Ovary (tissue), 9 donors: ENCODE data around the gene CEP55. TPM values are rescaled to one million over a fixed set of nuclear protein-coding genes. Genes with fewer than 3 reads are reported as not detected.

Source experiments
- DNase-seq, 5 donors: peaks; one replicate each; pipeline ENCODE4 v3.0.0-alpha.2; 2019 to 2020
- H3K27ac ChIP-seq, 2 donors: fragments of 200-600 bp; one replicate each; pipeline versions ENCODE4 v1.5.1 to v1.8.0; 2019 to 2022
- H3K27me3 ChIP-seq: fragments of 200-600 bp; one replicate; pipeline ENCODE4 v1.8.0; 2022
- H3K36me3 ChIP-seq: fragments of 200-600 bp; sonication (generic); one replicate; pipeline ENCODE4 v1.5.1; 2019
- H3K4me1 ChIP-seq: one replicate; pipeline ENCODE4 v1.8.1; 2013; ENCODE audit warnings: mild to moderate bottlenecking, moderate library complexity; ENCODE audit not compliant: insufficient read depth
- H3K4me3 ChIP-seq: fragments of 200-600 bp; sonication (generic); one replicate; pipeline ENCODE4 v1.5.1; 2017
- H3K9me3 ChIP-seq, 2 donors: fragments of 200-600 bp in 1 of 2; sonication (generic) in 1 of 2; one replicate each; pipeline versions ENCODE4 v1.5.1 to v1.8.1; 2013 to 2019; ENCODE audit warnings: mild to moderate bottlenecking in 1 of 2, moderate library complexity in 1 of 2
- EP300 ChIP-seq: sonication (generic); formaldehyde crosslinking; IDR thresholded peaks from one replicate; pipeline ENCODE4 v1.6.1; 2017; ENCODE audit warnings: antibody characterized with exemption
- POLR2A ChIP-seq: fragments of 450-650 bp; IDR thresholded peaks from one replicate; pipeline ENCODE4 v1.6.1; 2017; ENCODE audit warnings: antibody characterized with exemption, mild to moderate bottlenecking, moderate library complexity
- WGBS, 3 donors: extraction: QIAGEN DNeasy Blood & Tissue Kit in 1 of 3; methylation state at CpG; one replicate each; pipeline versions ENCODE4 v1.1.5 to v1.1.7; 2013 to 2017; 5-methylcytosine and 5-hydroxymethylcytosine counted together
- intact Hi-C, 4 donors: fragments of 100-400 bp; cut with DNase I; formaldehyde crosslinking; loops; one replicate each; pipeline versions ENCODE4 v1.11.0 to v1.15.1; 2022 to 2023
- polyA plus RNA-seq, 2 donors: library from polyadenylated mRNA; stranded (reverse); fragments of 200-250 nt in 1 of 2; fragments of 350-450 nt in 1 of 2; fragmentation: Illumina TruSeq in 1 of 2; extraction: RNeasy Lipid Tissue Mini Kit (QIAGEN cat#74804) in 1 of 2; gene quantifications; one replicate each; pipeline ENCODE4 v1.2.3, GENCODE V29; 2013 to 2014
- total RNA-seq, 7 donors: library from RNA; depleted of rRNA in 2 of 7; stranded (reverse); fragments of >200 nt in 2 of 7; fragmentation: NEBNext Ultra II Directional in 3 of 7; extraction: Animal tissue kit (Norgen Biotek cat#: 25700) in 3 of 7; gene quantifications; one replicate each; pipeline versions ENCODE4 v1.1.0 to v1.2.4, GENCODE V29; 2016 to 2023
- TF ChIP-seq, protein P1 (sequence below), 3 donors: fragments of 450-650 bp in 2 of 3; fragments of 200-600 bp in 1 of 3; IDR thresholded peaks; one replicate each; pipeline versions ENCODE4 v1.5.1 to v1.8.0; 2016 to 2022; ENCODE audit warnings: antibody characterized with exemption in 3 of 3, mild to moderate bottlenecking in 1 of 3
- donor health status: DM: no; HTN: no; CAD: no; lungs with moderate emphysema.
- donor health status: DM: no; HTN: no; CAD: no.
- donor health status: Bipolar disorder and iron deficiency.
- donor health status: DM: yes; HTN: yes; CAD: no.
- donor health status: DM: no; HTN: no; CAD: no.
- donor health status: DM: yes; HTN: yes; CAD: no.

Gene CEP55
- total and polyA plus RNA-seq, 9 donors: 0.12 to 2.0 (median 0.33) TPM; not detected in 2

DNA sequence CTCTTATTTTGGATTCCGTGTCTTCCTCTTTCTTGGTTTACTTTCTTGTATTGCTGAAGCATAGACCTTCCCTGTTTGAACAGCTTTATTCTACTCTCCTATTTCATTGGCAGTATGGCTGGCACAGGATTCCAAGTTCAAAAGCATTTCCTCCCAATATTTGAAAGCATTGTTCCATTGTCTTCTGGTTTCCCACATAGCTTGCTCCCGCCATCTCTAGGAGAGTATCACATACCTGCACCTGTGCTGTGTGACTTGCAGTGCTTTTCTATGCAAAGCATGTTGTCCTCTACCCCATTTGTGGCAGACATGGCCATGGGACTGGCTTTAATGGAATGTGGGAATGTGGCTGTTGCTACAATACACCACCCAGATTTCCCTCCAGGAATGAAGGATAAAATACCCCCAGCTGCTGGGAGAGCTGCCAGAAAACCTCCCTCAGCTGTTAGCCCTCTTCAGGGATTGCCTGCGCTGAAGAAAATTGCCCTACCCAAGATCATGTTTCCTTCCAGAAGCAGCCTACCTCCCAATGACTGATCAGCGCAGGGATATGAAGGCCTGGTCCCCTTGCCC, 7.4 kb upstream of the CEP55 start:
- Histone ChIP-seq H3K4me3 (no peak overlapping the region), H3K4me1 (no peaks in the 10 kb centered on the region), H3K36me3 (no peaks in the 10 kb centered on the region), H3K27me3 (no peaks in the 10 kb centered on the region), H3K9me3 (no peaks in the 10 kb centered on the region), H3K27ac (no peak overlapping the region)
- WGBS, 3 donors: 78 to 89% (median 87%) methylated on average over 4 of the region's 4 CpGs
- TF ChIP-seq, protein P1, sequence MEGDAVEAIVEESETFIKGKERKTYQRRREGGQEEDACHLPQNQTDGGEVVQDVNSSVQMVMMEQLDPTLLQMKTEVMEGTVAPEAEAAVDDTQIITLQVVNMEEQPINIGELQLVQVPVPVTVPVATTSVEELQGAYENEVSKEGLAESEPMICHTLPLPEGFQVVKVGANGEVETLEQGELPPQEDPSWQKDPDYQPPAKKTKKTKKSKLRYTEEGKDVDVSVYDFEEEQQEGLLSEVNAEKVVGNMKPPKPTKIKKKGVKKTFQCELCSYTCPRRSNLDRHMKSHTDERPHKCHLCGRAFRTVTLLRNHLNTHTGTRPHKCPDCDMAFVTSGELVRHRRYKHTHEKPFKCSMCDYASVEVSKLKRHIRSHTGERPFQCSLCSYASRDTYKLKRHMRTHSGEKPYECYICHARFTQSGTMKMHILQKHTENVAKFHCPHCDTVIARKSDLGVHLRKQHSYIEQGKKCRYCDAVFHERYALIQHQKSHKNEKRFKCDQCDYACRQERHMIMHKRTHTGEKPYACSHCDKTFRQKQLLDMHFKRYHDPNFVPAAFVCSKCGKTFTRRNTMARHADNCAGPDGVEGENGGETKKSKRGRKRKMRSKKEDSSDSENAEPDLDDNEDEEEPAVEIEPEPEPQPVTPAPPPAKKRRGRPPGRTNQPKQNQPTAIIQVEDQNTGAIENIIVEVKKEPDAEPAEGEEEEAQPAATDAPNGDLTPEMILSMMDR (IDR thresholded peaks at IDR 0.05): no peak
- TF ChIP-seq POLR2A (no peak), EP300 (no peak)
- DNase-seq: no peak
- intact Hi-C loops: loop anchor here in 2 of 4 donors (5.0 to 10.0 kb wide), 2 partner anchors 54 to 122 kb away; no protein-coding TSS in a partner anchor

DNA sequence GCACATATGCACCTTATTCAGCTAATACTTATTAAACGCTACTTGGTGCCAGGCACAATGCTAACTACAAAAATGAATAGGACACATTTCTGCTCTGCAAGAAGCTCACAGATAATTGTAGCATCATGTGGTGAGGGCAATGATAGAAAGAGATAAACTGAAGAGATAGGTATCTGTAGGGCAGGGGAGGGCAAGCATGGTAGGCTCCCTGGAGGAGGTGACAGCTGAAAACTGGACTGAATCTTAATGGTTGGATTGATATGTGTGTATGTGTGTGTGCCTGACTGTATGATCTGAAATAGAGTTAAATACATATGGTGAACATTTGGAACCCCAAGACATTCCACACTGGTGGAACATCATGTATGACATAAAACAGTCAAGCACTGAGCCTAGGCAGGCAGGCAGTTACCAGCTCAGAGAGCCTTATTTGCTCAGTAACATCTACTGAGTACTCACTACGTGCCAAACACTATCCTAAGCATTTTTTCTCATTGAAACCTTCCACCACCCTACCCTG, 4.8 kb upstream of the CEP55 start:
- no peak for DNase-seq
- Histone ChIP-seq H3K4me3 (no peak overlapping the region), H3K9me3 (no peaks in the 10 kb centered on the region), H3K27ac (no peak overlapping the region), H3K27me3 (no peaks in the 10 kb centered on the region), H3K4me1 (peaks cover under 1% of the 10 kb centered on the region), H3K36me3 (no peaks in the 10 kb centered on the region)
- intact Hi-C loops: no loop called here
- 68 to 73% (median 73%) methylated on average over 2 of the region's 2 CpGs for WGBS, 3 donors
- TF ChIP-seq EP300: no peak
- TF ChIP-seq, protein P1 (IDR thresholded peaks at IDR 0.05): no peak
- TF ChIP-seq POLR2A: no peak

DNA sequence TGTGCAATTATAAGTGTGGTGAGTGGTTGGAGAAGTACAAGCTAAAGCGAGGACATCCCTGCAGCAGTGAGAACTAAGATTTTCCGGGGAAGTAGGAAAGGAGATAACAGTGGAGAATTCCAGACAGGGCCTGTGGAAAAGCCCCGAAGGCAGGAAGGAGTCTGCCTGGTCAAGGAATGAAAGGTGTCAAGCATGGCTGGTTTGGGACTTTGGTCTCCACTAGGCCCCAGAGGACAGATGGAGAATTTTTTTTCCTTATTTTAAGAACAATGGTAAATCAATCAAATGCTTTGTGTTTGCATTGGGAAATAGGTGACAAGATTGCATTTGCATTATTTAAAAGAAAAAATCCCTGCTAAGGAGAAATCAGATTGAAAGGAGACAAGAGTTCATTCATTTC, 3.2 kb upstream of the CEP55 start:
- H3K27me3 ChIP-seq: no peaks in the 10 kb centered on the region
- H3K4me1 ChIP-seq: peaks cover 2% of the 10 kb centered on the region
- no peak overlapping the region for H3K4me3 ChIP-seq
- WGBS, 3 donors: 62 to 94% (median 84%) methylated on average over 3 of the region's 3 CpGs
- intact Hi-C loops: no loop called here
- no peak for DNase-seq
- TF ChIP-seq, protein P1 (IDR thresholded peaks at IDR 0.05): no peak
- TF ChIP-seq POLR2A (no peak), EP300 (no peak)
- H3K9me3 ChIP-seq: no peaks in the 10 kb centered on the region
- H3K36me3 ChIP-seq: no peaks in the 10 kb centered on the region
- H3K27ac ChIP-seq: no peak overlapping the region

DNA sequence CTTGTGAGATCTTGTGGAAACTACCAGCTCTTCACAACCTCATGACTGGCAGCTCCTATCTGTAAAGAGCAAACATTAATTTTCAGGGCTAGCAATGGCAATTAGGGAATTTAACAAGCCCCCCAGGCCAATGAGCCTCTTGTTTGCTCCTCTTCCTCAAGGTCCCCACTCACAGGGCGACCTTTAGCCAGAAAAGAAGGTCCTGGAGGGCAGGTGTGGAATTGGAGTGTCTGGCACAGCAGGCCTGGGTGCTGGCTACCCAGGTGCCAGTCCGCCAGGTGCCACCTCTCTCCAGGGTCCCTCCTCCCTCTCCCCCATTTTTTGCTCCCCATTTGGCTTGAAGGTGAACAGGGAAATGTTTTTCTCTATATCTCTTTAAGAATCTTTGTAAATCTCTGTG, 1.9 kb upstream of the CEP55 start:
- no peak for TF ChIP-seq POLR2A
- no peaks in the 10 kb centered on the region for H3K36me3 ChIP-seq
- no peaks in the 10 kb centered on the region for H3K27me3 ChIP-seq
- DNase-seq: no peak
- peaks cover 2% of the 10 kb centered on the region for H3K4me1 ChIP-seq
- no peak overlapping the region for H3K4me3 ChIP-seq
- intact Hi-C loops: no loop called here
- H3K9me3 ChIP-seq: no peaks in the 10 kb centered on the region
- WGBS, 3 donors: 91 to 100% (median 92%) methylated on average over 2 of the region's 2 CpGs
- H3K27ac ChIP-seq: no peak overlapping the region

DNA sequence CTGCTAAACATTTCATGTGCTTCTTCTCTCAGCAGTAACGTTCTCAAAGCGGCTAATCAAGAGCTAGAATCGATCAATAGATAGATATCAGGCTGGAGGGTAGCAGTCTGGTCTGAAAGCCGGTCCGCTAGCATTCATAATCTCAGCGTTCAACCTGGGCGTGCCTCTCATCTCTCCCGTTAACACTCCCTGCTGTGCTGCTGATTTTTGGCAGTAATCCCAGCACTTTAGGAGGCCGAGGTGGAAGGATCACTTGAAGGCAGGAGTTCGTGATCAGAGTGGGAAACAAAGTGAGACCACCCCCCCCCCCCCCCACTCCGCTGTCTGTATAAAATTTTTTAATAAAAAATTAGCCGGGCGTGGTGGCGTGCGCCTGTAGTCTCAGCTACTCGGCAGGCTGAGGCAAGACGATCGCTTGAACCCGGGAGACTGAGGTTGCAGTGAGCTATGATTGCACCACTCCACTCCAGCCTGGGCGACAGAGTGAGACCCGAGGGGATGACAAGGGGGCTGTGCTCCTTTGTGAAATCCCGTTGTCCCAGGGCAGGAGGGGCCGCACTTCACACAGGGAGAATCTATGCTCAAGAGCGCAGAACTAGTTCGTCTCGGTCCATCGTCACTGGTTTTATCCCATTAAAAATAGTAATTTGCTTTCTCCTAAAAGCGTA, 624 bp upstream of the CEP55 start:
- no peaks in the 10 kb centered on the region for H3K36me3 ChIP-seq
- H3K4me1 ChIP-seq: peaks cover 2% of the 10 kb centered on the region
- no peaks in the 10 kb centered on the region for H3K9me3 ChIP-seq
- intact Hi-C loops: no loop called here
- peak overlapping the region; percentile 9 to 44 for H3K27ac ChIP-seq
- peak in 3 of 5 donors; percentile 26 to 32 (median 28) for DNase-seq
- H3K27me3 ChIP-seq: no peaks in the 10 kb centered on the region
- WGBS, 3 donors: 0 to 2% (median 1%) methylated on average over 25 to 28 of the region's 28 CpGs
- TF ChIP-seq, protein P1 (IDR thresholded peaks at IDR 0.05): no peak
- TF ChIP-seq POLR2A: no peak
- TF ChIP-seq EP300: no peak
- H3K4me3 ChIP-seq: peak overlapping the region; percentile 50
